Skeletal muscle cell (primary cell): ENCODE results near the gene CHST7.
"Not testable (repeated sequence)": the region's sequence is repeated elsewhere in the genome, so short reads cannot be mapped to it uniquely, and the experiment has no call there.

Experiments
- DNase-seq: peaks from one replicate; pipeline ENCODE4 v3.0.0-alpha.2; 2010; ENCODE audit warnings: low read depth
- H3K4me3 ChIP-seq: 2 replicates; pipeline ENCODE4 v1.5.1; 2011; ENCODE audit warnings: low read depth, mild to moderate bottlenecking, control low read depth, low read length, moderate library complexity

The CHST7 gene

GRCh38 chrX:46573331-46573891 is at the start of gene CHST7:
Gene CHST7, plus strand, starts transcription at chrX:46573765. Its CDS starts 167 bp downstream, at chrX:46573932.
- peak within 1 kb of the TSS; percentile 57 for H3K4me3 ChIP-seq
- DNase-seq: no peak

GRCh38 chrX:46528640-46529039 is 44.9 kb upstream of the CHST7 start:
- not testable (repeated sequence) for DNase-seq, H3K4me3 ChIP-seq

- DNase-seq, H3K4me3 ChIP-seq: not testable (repeated sequence)
Measured at GRCh38 chrX:46529740-46530403, 43.7 kb upstream of the CHST7 start.

- not testable (repeated sequence) for DNase-seq
Measured at GRCh38 chrX:46530404-46530908, 43.1 kb upstream of the CHST7 start.

GRCh38 chrX:46531442-46531841 is 42.1 kb upstream of the CHST7 start:
- DNase-seq: no peak
- no peak overlapping the region for H3K4me3 ChIP-seq

More at GRCh38 chrX:46530404-46530908, 43.1 kb upstream of the CHST7 start:
- H3K4me3 ChIP-seq: not testable (repeated sequence)

GRCh38 chrX:46543441-46543840 is 30.1 kb upstream of the CHST7 start:
- H3K4me3 ChIP-seq: no peak overlapping the region
- DNase-seq: no peak

- not testable (repeated sequence) for DNase-seq
- peak overlapping the region; percentile 68 for H3K4me3 ChIP-seq
Measured at GRCh38 chrX:46544527-46544926, 29.0 kb upstream of the CHST7 start.

GRCh38 chrX:46545111-46546005 is 28.2 kb upstream of the CHST7 start, which contains the start of gene ZNF674:
Gene ZNF674, minus strand, starts transcription at chrX:46545421. Its CDS starts 3,334 bp downstream, at chrX:46542087.
- peak; percentile 68 for DNase-seq
- H3K4me3 ChIP-seq: peak within 1 kb of the TSS; percentile 68

GRCh38 chrX:46547857-46548256 is 25.7 kb upstream of the CHST7 start:
- no peak overlapping the region for H3K4me3 ChIP-seq
- DNase-seq: peak; percentile 36

- no peak overlapping the region for H3K4me3 ChIP-seq
- DNase-seq: no peak
Measured at GRCh38 chrX:46549914-46550313, 23.7 kb upstream of the CHST7 start.

- no peak overlapping the region for H3K4me3 ChIP-seq
- no peak for DNase-seq
Measured at GRCh38 chrX:46551494-46552128, 22.0 kb upstream of the CHST7 start.

- DNase-seq: no peak
- H3K4me3 ChIP-seq: no peak overlapping the region
Measured at GRCh38 chrX:46553935-46554334, 19.6 kb upstream of the CHST7 start.

GRCh38 chrX:46554942-46555341 is 18.6 kb upstream of the CHST7 start:
- no peak for DNase-seq

GRCh38 chrX:46559062-46559461 is 14.5 kb upstream of the CHST7 start:
- no peak overlapping the region for H3K4me3 ChIP-seq
- no peak for DNase-seq

More at GRCh38 chrX:46554942-46555341, 18.6 kb upstream of the CHST7 start:
- no peak overlapping the region for H3K4me3 ChIP-seq

- no peak for DNase-seq
- no peak overlapping the region for H3K4me3 ChIP-seq
Measured at GRCh38 chrX:46561824-46562657, 11.5 kb upstream of the CHST7 start.

GRCh38 chrX:46567388-46567787 is 6.2 kb upstream of the CHST7 start:
- H3K4me3 ChIP-seq: no peak overlapping the region

GRCh38 chrX:46569621-46570020 is 3.9 kb upstream of the CHST7 start:
- no peak overlapping the region for H3K4me3 ChIP-seq
- no peak for DNase-seq

More at GRCh38 chrX:46567388-46567787, 6.2 kb upstream of the CHST7 start:
- no peak for DNase-seq
